AG09309 (cell line): ENCODE data around the gene CD74.
"Not testable (repeated sequence)": the region's sequence is repeated elsewhere in the genome, so short reads cannot be mapped to it uniquely, and the experiment has no call there.

Experiments
- DNase-seq: peaks from one replicate; pipeline ENCODE4 v3.0.0-alpha.2; 2010; ENCODE audit warnings: low read depth
- H3K4me3 ChIP-seq: 2 replicates; pipeline ENCODE4 v1.5.1; 2011; ENCODE audit warnings: mild to moderate bottlenecking, low read depth, low read length, moderate library complexity; ENCODE audit not compliant: control insufficient read depth
- CTCF ChIP-seq: IDR thresholded peaks from 2 replicates; pipeline ENCODE4 v1.5.1; 2011; ENCODE audit warnings: mild to moderate bottlenecking, low read depth, low read length, inconsistent platforms; ENCODE audit not compliant: insufficient read depth, control insufficient read depth; ENCODE audit errors: missing control alignments

Gene CD74

DNA sequence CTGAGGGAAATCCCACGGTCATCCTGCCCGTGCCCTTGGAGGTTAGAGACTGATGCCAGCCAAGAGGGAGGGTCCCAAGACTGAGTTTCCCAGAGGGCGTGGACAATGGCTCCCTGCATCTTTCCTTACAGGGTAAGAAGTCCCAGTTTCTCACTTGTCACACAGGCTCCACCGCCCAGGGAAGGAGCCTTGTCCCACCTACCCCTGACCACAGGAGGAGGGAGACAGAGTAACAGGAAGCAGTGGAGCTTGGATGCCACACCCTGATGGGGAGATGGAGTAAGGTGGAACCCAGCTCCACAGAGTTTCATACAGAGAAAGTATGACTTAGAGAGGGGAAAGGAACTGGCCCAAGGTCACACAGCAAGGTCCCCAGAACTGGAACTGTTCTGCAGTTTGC is 9.4 kb upstream of the CD74 start:
- H3K4me3 ChIP-seq = no peak overlapping the region
- no peak for DNase-seq
- no peak for TF ChIP-seq CTCF

DNA sequence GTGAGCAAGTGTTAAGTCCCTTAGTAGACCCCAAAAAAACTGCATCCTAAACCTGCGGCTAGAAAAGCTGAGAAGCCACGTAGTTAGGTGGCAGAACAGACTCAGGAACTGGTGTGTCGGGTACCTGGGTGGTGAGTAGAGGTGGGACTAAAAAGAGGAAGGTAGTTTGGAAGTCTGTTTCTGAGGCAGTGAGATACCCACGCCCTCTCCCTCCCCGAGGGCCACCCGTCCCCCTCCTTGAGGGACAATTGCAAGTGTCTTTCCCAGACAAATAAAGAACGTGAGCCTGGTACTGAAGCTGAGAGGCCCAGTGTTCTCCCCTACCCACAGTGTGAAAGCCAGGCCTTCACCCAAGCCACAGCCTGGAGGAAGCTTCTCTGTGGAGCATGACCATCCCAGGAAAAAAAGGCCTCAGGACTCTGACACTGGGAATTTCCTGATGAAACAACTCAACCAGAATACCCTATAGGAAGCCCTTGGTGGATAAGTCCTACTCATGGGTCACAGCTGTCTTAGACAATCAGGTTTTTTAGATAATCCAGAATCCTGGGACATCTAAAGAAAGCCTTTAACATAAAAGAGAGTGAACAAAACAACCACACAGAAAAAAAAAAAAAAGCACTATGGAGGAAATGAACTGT is 7.0 kb upstream of the CD74 start:
- no peak for DNase-seq
- no peak for TF ChIP-seq CTCF
- H3K4me3 ChIP-seq = no peak overlapping the region

DNA sequence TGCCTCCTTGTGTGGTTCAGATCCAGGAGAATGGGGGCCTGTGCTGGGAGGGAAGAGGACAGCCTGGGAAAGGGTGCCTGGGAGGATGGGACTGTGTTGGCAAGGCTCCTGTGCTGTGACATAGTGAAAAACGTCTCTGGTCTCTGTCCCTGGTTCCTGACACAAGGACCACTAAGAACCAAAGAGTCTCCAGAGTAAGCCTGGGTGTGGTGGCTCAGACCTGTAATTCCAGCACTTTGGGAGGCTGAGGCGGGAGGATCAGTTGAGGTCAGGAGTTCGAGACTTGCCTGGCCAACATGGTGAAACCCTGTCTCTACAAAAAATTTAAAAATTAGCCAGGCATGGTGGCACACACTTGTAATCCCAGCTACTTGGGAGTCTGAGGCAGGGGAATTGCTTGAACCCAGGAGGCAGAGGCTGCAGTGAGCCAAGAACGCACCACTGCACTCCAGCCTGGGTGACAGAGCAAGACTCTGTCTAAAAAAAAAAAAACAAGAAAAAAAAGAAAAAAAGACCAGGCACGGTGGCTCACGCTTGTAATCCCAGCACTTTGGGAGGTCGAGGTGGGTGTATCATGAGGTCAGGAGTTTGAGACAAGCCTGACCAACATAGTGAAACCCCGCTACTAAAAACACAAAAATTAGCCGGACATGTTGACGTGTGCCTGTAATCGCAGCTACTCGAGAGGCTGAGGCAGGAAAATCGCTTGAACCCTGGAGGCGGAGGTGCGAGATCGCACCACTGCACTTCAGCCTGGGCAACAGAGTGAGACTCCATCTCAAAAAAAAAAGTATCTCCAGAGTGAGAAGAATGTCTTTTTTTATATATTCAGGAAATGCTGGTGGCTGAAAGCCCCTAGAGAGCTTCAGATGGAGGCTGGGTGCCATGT is 1.4 kb upstream of the CD74 start:
- not testable (repeated sequence) for DNase-seq, H3K4me3 ChIP-seq

DNA sequence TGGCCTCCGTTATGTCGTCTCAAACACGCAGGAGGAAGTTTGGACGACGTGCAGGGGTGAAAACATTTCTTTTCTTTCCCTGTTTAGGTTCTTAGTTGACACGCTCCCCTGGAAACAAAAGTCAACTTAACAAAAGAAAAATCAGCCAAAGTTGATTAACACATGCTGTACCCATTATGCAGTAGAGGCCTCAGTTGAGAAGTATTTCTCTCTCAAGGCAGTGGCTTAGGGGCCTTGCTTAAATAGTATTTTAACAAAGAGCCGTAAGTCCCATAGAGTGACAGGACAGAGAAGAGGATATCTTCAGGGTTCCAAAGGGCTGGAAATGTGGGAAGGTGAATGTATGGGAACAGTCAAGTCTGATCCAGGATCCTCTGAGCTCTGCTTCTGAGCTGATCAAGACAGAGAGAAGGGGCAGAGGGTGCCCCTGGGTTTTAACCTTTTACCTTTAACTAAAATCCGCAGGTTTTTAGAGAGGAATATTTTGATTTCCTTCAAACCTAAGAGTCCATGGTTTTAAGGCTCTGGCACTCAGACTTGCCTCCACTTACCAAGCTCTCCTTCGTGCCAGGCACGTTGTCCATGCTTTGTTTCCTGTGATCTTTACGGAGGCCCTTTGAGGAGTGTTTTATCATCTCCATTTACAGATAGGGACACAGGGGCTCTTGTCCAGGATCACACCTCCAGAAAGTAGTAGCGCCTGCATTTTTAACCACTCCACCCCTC is 629 bp upstream of the CD74 start:
- H3K4me3 ChIP-seq = no peak overlapping the region
- no peak for DNase-seq
- TF ChIP-seq CTCF = no peak

GRCh38 chr5:150411245-150411979 is 1.3 kb downstream of the CD74 start:
- no peak for DNase-seq
- H3K4me3 ChIP-seq = no peak overlapping the region
- no peak for TF ChIP-seq CTCF

DNA sequence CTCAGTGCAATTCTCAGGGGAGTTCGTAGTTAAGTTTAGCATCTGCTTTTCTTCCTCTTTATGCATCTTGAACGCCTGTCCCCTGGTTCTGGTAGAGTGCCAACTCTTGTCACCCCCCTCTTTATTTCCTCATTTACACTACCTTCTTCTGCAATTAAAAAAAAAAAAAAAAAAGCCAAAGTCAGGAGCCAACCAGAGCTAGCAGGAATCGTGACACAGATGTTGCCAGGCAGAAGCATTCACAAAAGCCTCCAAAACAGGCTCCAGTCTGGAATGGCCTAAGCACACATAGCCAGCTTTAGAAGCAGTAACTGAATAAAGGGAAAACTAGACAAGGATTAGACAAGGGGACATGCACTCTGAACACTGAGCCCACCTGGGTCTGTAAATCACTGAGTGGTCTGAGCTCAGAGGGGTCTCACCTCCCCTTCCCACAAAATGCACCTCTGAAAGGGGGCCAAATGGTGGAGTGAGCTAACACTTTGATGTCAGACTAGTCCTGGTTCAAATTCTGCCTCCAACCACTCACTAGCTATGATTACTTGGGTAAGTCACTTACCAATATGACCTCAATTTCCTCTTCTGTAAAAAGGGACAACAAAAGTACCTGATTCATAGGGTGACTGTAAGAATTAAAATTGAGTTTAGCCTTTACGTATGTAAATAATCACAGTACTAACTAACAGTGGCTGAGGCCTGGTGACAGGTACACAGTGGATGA is 2.0 kb downstream of the CD74 start:
- peak; percentile 21 for DNase-seq
- H3K4me3 ChIP-seq = no peak overlapping the region

More for the DNA sequence above, 2.0 kb downstream of the CD74 start:
- TF ChIP-seq CTCF = no peak
